Endothelial cell of umbilical vein (primary cell): ENCODE measurements around the gene SRCAP.

ENCODE experiments used
- POLR2AphosphoS5 ChIP-seq: IDR thresholded peaks from 2 replicates; pipeline ENCODE4 v1.6.1; 2012; ENCODE audit warnings: low read depth, mild to moderate bottlenecking, control low read depth, low read length, moderate library complexity; ENCODE audit not compliant: insufficient read depth
- TF ChIP-seq, protein P1 (sequence below): IDR thresholded peaks from 2 replicates; pipeline ENCODE4 v1.6.1; 2011; ENCODE audit not compliant: insufficient read depth, insufficient read length
- TF ChIP-seq, protein P2 (sequence below), 2 donors: IDR thresholded peaks; 1 replicate in 1 of 2; 2 replicates in 1 of 2; pipeline ENCODE4 v1.5.1; 2011; ENCODE audit warnings: low read length in 2 of 2, mild to moderate bottlenecking in 2 of 2, moderate library complexity in 2 of 2, control low read depth in 1 of 2, inconsistent platforms in 1 of 2, low read depth in 1 of 2; ENCODE audit not compliant: insufficient read depth in 1 of 2; ENCODE audit errors: extremely low read depth in 1 of 2

- TF ChIP-seq POLR2AphosphoS5, result no peak
- TF ChIP-seq, protein P1, sequence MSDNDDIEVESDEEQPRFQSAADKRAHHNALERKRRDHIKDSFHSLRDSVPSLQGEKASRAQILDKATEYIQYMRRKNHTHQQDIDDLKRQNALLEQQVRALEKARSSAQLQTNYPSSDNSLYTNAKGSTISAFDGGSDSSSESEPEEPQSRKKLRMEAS, result no peak
- TF ChIP-seq, protein P2, sequence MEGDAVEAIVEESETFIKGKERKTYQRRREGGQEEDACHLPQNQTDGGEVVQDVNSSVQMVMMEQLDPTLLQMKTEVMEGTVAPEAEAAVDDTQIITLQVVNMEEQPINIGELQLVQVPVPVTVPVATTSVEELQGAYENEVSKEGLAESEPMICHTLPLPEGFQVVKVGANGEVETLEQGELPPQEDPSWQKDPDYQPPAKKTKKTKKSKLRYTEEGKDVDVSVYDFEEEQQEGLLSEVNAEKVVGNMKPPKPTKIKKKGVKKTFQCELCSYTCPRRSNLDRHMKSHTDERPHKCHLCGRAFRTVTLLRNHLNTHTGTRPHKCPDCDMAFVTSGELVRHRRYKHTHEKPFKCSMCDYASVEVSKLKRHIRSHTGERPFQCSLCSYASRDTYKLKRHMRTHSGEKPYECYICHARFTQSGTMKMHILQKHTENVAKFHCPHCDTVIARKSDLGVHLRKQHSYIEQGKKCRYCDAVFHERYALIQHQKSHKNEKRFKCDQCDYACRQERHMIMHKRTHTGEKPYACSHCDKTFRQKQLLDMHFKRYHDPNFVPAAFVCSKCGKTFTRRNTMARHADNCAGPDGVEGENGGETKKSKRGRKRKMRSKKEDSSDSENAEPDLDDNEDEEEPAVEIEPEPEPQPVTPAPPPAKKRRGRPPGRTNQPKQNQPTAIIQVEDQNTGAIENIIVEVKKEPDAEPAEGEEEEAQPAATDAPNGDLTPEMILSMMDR (IDR thresholded peaks at IDR 0.05; ENCODE audit: extremely low read depth in 1 of 2, insufficient read depth in 1 of 2, low read depth in 1 of 2, low read length in 2 of 2), result no peak
These were observed 67.9 kb downstream of the SRCAP start for GRCh38 chr16:30766933-30767284.
